Amygdala (tissue), 56 donors: Measurements from ENCODE around the gene MS4A15.

Experiments used
- DNase-seq, 56 donors: peaks; one replicate each; lab custom pipeline; 2025; lab: John Stamatoyannopoulos, UW

The MS4A15 gene

GRCh38 chr11:60775420-60775961 lies 18.8 kb downstream of the MS4A15 start:
- peak in 54 of 56 donors; percentile 13 to 91 (median 63) for DNase-seq

DNA sequence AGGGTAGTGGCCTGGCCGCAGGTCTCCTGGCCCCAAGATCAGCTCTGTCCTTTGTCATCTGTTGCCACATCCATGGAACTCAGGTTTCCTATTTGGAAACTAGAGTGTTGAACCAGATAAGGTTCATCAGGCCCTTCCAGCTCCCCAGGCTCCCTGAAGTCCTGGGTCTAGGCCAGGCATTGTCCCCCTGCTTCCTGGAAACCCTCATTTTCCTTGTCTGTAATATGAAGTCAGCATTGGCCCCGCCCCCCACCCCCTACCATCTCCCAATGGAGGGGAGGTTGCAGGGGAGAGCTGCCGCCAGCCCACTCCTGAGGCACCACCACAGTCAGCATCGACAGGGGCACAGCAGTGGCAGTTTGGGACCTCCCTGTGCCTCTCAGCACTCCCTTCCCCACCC lies 19.5 kb downstream of the MS4A15 start:
- DNase-seq, result no peak

DNA sequence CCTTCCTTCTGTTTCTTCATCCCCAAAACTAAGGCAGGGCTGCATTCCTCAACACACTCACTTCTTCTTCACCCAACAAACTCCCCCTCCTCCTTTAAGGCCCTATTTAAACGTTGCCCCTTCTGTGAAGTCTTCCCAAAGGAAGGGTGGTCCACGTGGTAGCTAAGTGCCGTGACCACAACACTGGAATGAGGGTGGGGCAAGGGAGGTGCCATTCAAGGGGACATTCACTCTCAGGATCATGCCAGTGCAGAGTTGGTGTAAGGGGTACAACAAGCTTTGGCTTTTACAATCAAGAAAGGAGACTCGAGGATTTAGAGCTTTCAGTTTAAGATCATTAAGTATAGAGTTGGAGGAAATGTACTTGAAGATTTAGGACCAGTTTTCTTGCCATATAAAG lies 20.4 kb downstream of the MS4A15 start:
- DNase-seq, result no peak

DNA sequence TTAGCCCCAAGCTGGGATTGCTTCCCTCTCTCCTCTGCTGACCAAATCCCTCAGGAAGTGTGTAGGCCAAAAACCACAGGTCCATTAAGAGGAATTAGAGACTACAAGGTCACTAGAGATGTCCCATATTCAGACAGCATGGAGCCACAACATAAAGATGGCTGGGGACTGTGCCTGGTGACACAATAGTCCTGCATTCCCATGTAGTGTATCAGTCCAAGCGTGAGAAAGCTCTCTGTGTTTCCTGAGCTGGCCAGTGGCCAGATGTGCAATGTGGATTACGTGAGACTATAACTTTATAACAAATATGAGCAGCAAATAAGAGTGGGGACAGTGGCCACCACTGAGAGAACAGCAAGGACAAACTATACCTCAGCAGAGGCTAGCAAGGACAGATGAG lies 20.9 kb downstream of the MS4A15 start:
- DNase-seq, result no peak

GRCh38 chr11:60780065-60780464 lies 23.4 kb downstream of the MS4A15 start:
- no peak for DNase-seq

DNA sequence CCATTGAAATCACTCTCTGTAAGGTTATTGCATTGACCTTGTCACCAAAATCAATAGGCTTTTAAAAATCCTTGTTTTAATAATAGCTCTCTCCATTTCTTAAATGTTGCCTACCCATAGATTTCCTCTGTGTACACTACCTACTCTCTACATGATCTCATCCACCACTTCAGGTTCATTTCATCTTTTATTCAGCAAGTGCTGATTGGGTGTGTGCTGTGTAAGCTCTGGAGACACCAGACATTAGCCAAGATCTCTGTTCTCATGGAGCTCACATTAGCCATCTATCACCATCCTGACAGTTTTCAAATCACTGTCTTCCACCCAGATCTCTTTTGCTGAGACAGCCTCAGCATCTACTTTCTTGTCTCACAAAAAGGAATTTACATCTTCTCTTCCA lies 24.1 kb downstream of the MS4A15 start:
- no peak for DNase-seq

DNA sequence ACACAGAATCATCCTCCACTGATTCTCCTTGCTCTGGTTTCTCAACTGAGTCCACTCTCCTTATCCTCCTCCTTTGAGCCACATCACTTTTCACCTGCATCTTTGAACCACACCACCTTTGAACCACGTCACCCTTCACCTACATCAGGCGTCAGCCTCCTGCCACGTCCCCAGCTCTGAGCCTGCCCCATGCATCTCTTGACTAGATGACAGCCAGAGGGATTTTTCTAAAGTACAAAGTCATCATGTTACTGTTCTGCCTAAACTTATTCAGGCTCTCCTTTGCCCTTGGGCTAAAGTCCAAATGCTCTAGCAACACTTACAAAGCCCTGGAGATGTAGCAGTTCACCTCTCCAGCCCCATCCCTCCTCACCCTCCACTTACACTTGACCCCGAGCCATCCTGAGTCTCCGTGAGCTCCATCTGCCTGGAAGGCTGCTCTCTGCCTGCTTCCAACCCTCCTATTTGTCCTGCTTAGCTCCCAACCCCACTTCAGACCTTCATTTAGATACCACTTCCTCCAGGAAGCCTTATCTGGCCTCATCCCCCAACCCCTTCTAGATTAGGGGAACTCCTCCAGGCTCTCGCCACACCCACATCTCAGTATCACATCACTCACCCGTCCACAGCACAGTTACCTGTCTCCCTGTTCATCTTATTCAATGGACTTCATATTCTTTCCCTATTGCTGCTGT lies 24.8 kb downstream of the MS4A15 start:
- no peak for DNase-seq

- no peak for DNase-seq
Observed at GRCh38 chr11:60781981-60782316, 25.3 kb downstream of the MS4A15 start.

DNA sequence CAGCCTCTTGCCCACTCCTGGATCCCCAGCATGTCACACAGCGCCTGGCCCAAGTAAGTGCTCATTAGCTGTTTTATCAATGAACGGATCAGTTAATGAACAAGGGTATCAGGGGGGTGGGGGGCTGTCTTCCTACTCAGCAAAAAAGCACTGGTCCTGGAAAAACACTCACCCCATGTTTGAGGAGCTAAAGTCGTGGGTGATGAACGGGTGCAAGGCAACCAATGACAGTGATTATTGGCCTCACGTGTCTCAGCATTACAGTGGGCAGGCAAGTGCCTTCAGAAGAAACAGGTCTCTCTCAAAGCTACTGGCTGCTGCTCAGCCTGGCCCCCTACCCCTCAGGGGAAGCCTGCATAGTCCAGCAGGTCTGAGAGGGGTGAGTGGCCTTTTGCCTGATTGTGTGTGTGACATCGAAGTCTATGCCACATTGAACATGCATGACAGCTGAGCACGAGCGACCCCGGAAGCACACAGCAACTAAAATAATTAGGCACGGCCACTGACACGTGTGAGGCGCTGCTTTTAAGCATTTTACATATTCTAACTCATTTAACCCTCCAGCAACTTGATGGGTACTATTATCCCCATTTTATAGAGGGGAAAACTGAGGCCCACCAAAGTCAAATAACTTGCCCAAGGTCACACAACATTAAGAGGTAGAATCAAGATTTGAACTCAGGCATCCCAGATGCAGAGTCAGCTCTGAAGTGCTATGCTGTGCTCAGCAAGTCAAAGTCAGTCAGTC lies 25.9 kb downstream of the MS4A15 start:
- no peak for DNase-seq

- no peak for DNase-seq
Observed at GRCh38 chr11:60783141-60783484, 26.4 kb downstream of the MS4A15 start.

DNA sequence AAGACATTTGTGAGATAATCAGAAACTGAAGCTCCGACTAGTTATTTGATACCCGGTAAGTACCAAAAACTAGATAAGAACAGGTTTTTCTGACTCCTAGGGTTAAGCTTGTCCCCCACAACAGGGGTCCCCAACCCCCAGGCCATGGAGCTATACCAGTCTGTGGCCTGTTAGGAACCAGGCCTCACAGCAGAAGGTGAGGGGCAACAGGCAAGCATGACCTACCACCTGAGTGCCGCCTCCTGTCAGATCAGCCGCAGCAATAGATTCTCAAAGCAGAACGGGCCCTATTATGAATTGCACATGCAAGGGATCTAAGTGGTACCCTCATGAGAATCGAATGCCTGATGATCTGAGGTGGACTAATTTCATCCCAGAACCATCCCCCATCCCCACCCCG lies 27.2 kb downstream of the MS4A15 start:
- DNase-seq, result no peak

DNA sequence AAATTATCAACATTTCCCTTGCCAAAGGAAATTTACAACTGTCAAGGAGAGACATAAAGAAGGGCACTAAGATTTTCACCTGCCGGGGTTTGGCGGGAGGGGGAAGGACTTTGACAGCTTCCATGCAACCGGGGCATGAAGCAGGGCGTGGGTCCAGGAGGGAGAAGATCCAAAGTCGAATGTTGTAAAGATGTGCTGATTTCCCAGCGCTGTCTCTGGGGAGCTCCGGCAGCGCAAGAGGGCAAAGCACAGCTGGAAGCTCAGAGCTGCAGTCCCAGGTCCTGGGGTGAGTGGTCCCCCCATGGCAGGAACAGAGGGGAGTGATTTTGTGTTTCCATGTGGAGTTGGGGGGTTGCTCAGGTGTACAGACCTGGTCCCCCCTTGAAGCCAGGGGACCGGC lies 28.5 kb downstream of the MS4A15 start, which contains the start of gene MS4A10:
TSS of gene MS4A10 (plus strand) at position 198 of the 400 bp plus-strand sequence. CDS start 5,003 bp downstream, outside the sequence.
- no peak for DNase-seq

DNA sequence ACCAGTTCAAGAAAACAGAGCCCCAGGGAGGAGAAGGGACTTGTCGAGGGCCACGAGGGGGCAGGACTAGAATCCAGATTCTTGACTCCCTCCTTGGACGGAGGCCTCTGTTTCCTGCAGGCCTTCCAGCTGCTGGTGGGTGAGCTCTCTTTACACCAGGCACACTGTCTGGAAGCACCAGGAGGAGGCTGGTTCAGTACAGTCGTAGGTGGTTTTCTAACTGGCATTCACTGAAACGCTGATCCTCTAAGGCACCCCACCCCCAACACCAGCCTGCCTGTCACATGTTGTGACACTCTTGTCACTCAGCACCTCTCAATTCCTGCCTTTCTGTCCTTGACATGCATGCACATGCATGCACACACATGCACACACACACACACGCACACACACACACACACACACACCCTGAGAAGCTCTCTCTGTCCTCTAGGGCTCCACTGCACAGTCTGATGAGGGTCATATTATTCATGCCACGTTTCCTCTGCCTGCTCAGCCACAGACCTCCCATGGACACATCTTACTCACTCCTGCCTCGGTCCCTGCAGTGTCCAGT lies 29.2 kb downstream of the MS4A15 start:
- DNase-seq, result peak in 15 of 56 donors; percentile 3 to 60 (median 11)

DNA sequence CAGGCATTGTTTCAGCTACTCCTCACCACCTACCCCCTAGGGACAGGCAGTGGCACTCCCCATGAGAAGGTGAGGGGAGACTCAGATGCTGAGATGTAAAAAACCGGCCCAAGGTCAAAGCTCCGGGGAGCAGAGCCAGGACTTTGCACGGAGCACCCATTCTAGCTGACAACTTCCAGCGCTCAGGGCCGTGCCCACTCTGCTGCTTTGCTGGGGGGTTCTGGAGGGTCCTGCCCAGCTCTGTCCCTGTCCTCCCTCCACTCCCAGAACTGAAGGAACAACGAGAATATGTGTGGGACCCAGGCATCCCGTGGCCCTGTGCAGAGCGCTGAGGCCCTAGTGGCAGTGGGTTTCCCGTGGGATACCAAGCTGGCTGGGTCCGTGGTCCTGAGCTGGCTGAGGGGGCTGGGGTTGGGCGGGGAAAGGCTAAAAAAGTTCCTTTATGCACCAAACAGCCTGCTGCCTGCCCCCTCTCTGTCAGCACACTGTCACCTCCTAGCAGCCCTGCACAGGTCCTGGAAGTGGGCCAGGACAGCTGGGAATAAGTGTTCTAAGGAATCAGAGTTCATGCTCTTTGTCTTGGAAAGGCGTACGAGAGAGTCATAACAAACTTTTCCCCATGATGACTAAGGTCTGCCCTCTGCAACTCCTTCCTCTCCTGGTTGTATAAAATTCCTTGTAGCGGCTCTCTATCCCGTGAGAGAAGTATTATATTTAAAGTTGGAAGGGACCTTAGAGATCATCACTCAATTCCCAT lies 30.3 kb downstream of the MS4A15 start:
- no peak for DNase-seq

- DNase-seq, result no peak
Observed at GRCh38 chr11:60788401-60789125, 31.9 kb downstream of the MS4A15 start.

- DNase-seq, result no peak
Observed at GRCh38 chr11:60790726-60791125, 34.1 kb downstream of the MS4A15 start.

DNA sequence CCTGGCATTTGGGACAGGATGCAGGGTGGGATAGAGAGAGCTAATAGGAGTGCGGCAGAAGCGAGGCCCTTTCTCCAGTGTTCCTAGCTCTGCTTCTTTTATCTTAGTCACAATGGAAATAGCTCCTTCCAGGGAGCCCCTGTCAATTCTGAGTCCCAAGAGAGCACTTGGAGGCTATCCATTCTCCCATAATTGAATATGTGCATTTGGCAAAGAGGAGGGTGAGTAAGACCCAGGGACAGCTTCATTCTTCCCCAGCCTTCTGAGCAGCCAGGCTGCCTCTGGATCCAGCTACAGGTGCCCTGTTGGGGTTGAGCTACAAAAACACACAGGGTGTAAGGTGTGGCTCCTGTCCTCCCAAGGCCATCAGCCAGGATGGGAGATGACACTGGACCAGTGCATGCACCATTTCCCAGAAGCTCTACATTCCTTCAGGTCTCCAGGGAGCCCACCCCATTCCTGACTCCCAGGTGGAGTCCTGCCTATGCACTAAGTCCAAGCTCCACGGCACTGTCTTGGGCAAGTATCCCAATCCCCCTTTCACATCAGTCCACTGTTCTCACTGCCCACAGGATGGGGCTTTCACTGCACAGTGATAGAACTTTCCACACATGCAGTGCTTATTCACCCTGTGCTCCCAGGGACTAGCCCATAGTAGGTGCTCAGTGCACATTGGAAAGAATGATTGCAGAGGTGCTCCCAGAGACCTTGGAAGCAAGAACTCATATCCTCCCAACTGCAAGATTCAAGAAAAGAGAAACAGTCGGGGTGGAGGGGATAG lies 34.7 kb downstream of the MS4A15 start:
- DNase-seq, result no peak

DNA sequence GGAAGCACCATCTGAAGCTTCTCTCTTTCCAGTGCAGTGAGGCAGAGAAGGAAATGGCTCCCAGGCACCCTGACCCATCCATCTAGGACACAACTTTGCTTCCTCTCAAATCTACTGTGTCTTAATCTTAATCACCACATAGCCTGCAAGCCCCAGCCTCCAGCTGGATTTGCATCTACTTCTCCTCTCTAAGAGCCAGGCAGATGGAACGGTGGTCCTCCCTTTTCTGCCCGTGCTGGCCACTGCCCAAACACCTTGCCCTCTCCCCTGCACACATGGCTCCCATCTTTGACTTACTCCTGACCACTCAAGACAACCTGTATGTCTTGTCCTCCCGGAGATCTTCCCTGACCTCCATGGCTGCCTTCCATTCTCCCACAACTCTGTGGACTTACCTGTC lies 35.9 kb downstream of the MS4A15 start:
- no peak for DNase-seq

DNA sequence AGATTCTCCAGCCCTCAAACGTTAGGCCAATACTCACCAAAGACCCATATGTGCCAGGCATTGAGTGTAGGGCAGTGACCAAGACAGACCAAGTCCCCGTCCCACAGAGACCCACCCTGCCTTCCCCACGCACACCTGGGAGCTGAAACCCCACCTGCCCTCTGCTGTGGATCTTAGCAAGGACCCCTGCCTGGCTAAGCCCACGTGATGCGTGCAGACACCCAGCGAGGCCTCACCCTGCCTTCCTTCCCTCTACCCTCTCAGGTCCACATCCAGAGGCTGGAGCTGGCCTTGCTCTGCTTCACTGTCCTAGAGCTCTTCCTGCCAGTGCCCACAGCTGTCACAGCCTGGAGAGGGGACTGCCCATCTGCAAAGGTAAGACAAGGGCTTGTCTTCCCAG lies 38.6 kb downstream of the MS4A15 start:
- DNase-seq, result no peak
